ENCODE results near the gene BRD9. TPM values are rescaled to one million over a fixed set of nuclear protein-coding genes. Genes with fewer than 3 reads are reported as not detected.
"Not testable (repeated sequence)": the region's sequence is repeated elsewhere in the genome, so short reads cannot be mapped to it uniquely, and the experiment has no call there.

The BRD9 gene
- total and polyA plus RNA-seq, 2 experiments from 2014 or later = 17.8 to 20.3 TPM

GRCh38 chr5:855771-856530, 36.6 kb downstream of the BRD9 start:
- DNase-seq (ENCODE audit: low spot score) = no peak
- TF ChIP-seq EZH2phosphoT487 (IDR thresholded peaks at IDR 0.05; ENCODE audit: low read depth, severe bottlenecking, unreplicated experiment) (no peak), EZH2 (IDR thresholded peaks at IDR 0.05; ENCODE audit: borderline replicate concordance) (no peak), CTCF (IDR thresholded peaks at IDR 0.05; ENCODE audit: poor library complexity) (no peak)
- 82% methylated on average over 21 of the region's 21 CpGs for WGBS (ENCODE audit: low lambda C conversion rate, missing lambda C conversion rate)

GRCh38 chr5:854966-855743, 37.4 kb downstream of the BRD9 start:
- 94% methylated on average over 15 of the region's 32 CpGs for WGBS (ENCODE audit: low lambda C conversion rate, missing lambda C conversion rate)
- Histone ChIP-seq H3K79me2 (no peaks in the 10 kb centered on the region), H3K4me2 (no peak overlapping the region), H2AFZ (no peak overlapping the region), H3K4me1 (ENCODE audit: insufficient read depth) (no peaks in the 10 kb centered on the region), H3K27me3 (no peaks in the 10 kb centered on the region), H3K9me3 (ENCODE audit: low read depth) (no peaks in the 10 kb centered on the region), H3K4me3 (no peak overlapping the region), H4K20me1 (ENCODE audit: insufficient read depth, poor library complexity, severe bottlenecking) (no peaks in the 10 kb centered on the region), H3K9me2 (replicated peaks; ENCODE audit: insufficient read depth) (no peaks in the 10 kb centered on the region), H3K27ac (no peak overlapping the region), H3K36me3 (replicated peaks; ENCODE audit: insufficient read depth, low read depth) (no peaks in the 10 kb centered on the region)
- no peak for DNase-seq (ENCODE audit: low spot score)
- no peak for TF ChIP-seq CTCF (IDR thresholded peaks at IDR 0.05; ENCODE audit: poor library complexity)
- no peak for TF ChIP-seq EZH2 (IDR thresholded peaks at IDR 0.05; ENCODE audit: borderline replicate concordance)
- no peak for TF ChIP-seq EZH2phosphoT487 (IDR thresholded peaks at IDR 0.05; ENCODE audit: low read depth, severe bottlenecking, unreplicated experiment)

More at GRCh38 chr5:855771-856530, 36.6 kb downstream of the BRD9 start:
- Histone ChIP-seq H3K27ac (no peak overlapping the region), H3K36me3 (replicated peaks; ENCODE audit: insufficient read depth, low read depth) (no peaks in the 10 kb centered on the region), H3K4me3 (no peak overlapping the region), H3K4me1 (ENCODE audit: insufficient read depth) (no peaks in the 10 kb centered on the region), H3K79me2 (no peaks in the 10 kb centered on the region), H3K9me2 (replicated peaks; ENCODE audit: insufficient read depth) (no peaks in the 10 kb centered on the region), H2AFZ (no peak overlapping the region), H4K20me1 (ENCODE audit: insufficient read depth, poor library complexity, severe bottlenecking) (no peaks in the 10 kb centered on the region), H3K4me2 (no peak overlapping the region), H3K27me3 (no peaks in the 10 kb centered on the region), H3K9me3 (ENCODE audit: low read depth) (no peaks in the 10 kb centered on the region)

GRCh38 chr5:854217-854616, 38.4 kb downstream of the BRD9 start:
- Histone ChIP-seq H3K79me2 (no peaks in the 10 kb centered on the region), H3K27ac (no peak overlapping the region), H3K27me3 (no peaks in the 10 kb centered on the region), H3K9me3 (ENCODE audit: low read depth) (no peaks in the 10 kb centered on the region), H3K9me2 (replicated peaks; ENCODE audit: insufficient read depth) (no peaks in the 10 kb centered on the region), H3K4me2 (no peak overlapping the region), H3K4me3 (no peak overlapping the region), H3K4me1 (ENCODE audit: insufficient read depth) (no peaks in the 10 kb centered on the region), H4K20me1 (ENCODE audit: insufficient read depth, poor library complexity, severe bottlenecking) (no peaks in the 10 kb centered on the region), H2AFZ (no peak overlapping the region), H3K36me3 (replicated peaks; ENCODE audit: insufficient read depth, low read depth) (no peaks in the 10 kb centered on the region)
- no peak for TF ChIP-seq CTCF (IDR thresholded peaks at IDR 0.05; ENCODE audit: poor library complexity)
- no peak for TF ChIP-seq EZH2phosphoT487 (IDR thresholded peaks at IDR 0.05; ENCODE audit: low read depth, severe bottlenecking, unreplicated experiment)
- no peak for TF ChIP-seq EZH2 (IDR thresholded peaks at IDR 0.05; ENCODE audit: borderline replicate concordance)
- no peak for DNase-seq (ENCODE audit: low spot score)
- WGBS (ENCODE audit: low lambda C conversion rate, missing lambda C conversion rate) = 92% methylated on average over 12 of the region's 13 CpGs

GRCh38 chr5:853416-854090, 39.0 kb downstream of the BRD9 start:
- H3K4me1 ChIP-seq (ENCODE audit: insufficient read depth); H3K79me2 ChIP-seq; H3K36me3 ChIP-seq (replicated peaks; ENCODE audit: insufficient read depth, low read depth); H3K27me3 ChIP-seq; H3K27ac ChIP-seq; DNase-seq (ENCODE audit: low spot score); H2AFZ ChIP-seq; H3K4me3 ChIP-seq; H3K9me3 ChIP-seq (ENCODE audit: low read depth); H3K9me2 ChIP-seq (replicated peaks; ENCODE audit: insufficient read depth); H3K4me2 ChIP-seq; H4K20me1 ChIP-seq (ENCODE audit: insufficient read depth, poor library complexity, severe bottlenecking): not testable (repeated sequence)
- 95% methylated on average over 9 of the region's 18 CpGs for WGBS (ENCODE audit: low lambda C conversion rate, missing lambda C conversion rate)
